HCT116 (cell line): ENCODE data around the gene CCBE1. TPM values are rescaled to one million over a fixed set of nuclear protein-coding genes. Genes with fewer than 3 reads are reported as not detected.

Experiments used
- ATAC-seq: fragments of 200-7000 bp; cut with Tn5 transposase; 2 replicates; pipeline ENCODE4 v1.9.1; 2020; ENCODE audit warnings: mild to moderate bottlenecking, moderate library complexity
- BruUV-seq: library from RNA; stranded (reverse); fragments of 400-500 nt; replicated peaks from 2 replicates; lab custom pipeline; 2021; lab: Mats Ljungman, UMichigan
- CTCF ChIA-PET: fragments of 300-600 bp; sonication (Branson Sonifier 250); formaldehyde crosslinking; loops from one replicate; lab custom pipeline; 2021; ENCODE audit warnings: antibody characterized with exemption; lab: Charles Lee
- POLR2A ChIA-PET: fragments of 300-600, 350-600 bp; sonication (Branson Sonifier 250); formaldehyde crosslinking; loops from one replicate; lab custom pipeline; 2021; ENCODE audit warnings: antibody characterized with exemption; lab: Charles Lee
- RAD21 ChIA-PET, 2 experiments: fragments of 300-600 bp; sonication (Branson Sonifier 250); formaldehyde crosslinking; loops; one replicate each; lab custom pipeline; 2023; ENCODE audit warnings: low total read pairs in 2 of 2; ENCODE audit not compliant: uncharacterized antibody in 2 of 2, unreplicated experiment in 2 of 2, low non-redundant PET in 1 of 2; lab: Charles Lee
- DNase-seq: peaks from one replicate; pipeline ENCODE4 v3.0.0-alpha.2; 2010; ENCODE audit warnings: low read depth, low spot score
- H2AFZ ChIP-seq: fragments of 200-600 bp; shearing (Covaris generic), sonication (generic); 2 replicates; pipeline ENCODE4 v1.6.1; 2017; ENCODE audit warnings: low read depth, mixed run types, mixed read lengths, antibody characterized with exemption, low read length; ENCODE audit not compliant: poor library complexity, severe bottlenecking
- H3K27ac ChIP-seq: 2 replicates; pipeline ENCODE4 v1.5.1; 2012; ENCODE audit warnings: low read depth, low read length
- H3K27me3 ChIP-seq: fragments of 200-600 bp; sonication (generic); 2 replicates; pipeline ENCODE4 v1.6.1; 2016; ENCODE audit warnings: mixed run types, low read length, mixed read lengths; ENCODE audit not compliant: insufficient read depth
- H3K36me3 ChIP-seq, 2 experiments: fragments of 200-500 bp in 1 of 2; fragments of 200-600 bp in 1 of 2; sonication (Bioruptor generic) in 1 of 2; sonication (generic) in 1 of 2; 2 replicates each; pipeline versions ENCODE4 v1.5.1 to v1.6.1; 2014 to 2016; ENCODE audit warnings: low read length in 2 of 2, inconsistent platforms in 1 of 2, mixed read lengths in 1 of 2, mixed run types in 1 of 2; ENCODE audit not compliant: insufficient read depth in 2 of 2, control insufficient read depth in 1 of 2
- H3K4me1 ChIP-seq, 2 experiments: fragments of 200-600 bp in 1 of 2; sonication (generic) in 1 of 2; 2 replicates each; pipeline versions ENCODE4 v1.5.1 to v1.6.1; 2012 to 2017; ENCODE audit warnings: low read length in 2 of 2, inconsistent platforms in 1 of 2, mild to moderate bottlenecking in 1 of 2, mixed read lengths in 1 of 2, mixed run types in 1 of 2, moderate library complexity in 1 of 2; ENCODE audit not compliant: insufficient read depth in 2 of 2, control insufficient read depth in 1 of 2
- H3K4me2 ChIP-seq: fragments of 200-600 bp; sonication (generic); 2 replicates; pipeline ENCODE4 v1.6.1; 2017; ENCODE audit warnings: mixed run types, low read length, mixed read lengths
- H3K4me3 ChIP-seq, 2 experiments: fragments of 200-600 bp in 1 of 2; sonication (generic) in 1 of 2; replicated peaks in 1 of 2; 2 replicates each; pipeline ENCODE4 v1.5.1; 2011 to 2016; ENCODE audit warnings: low read length in 2 of 2, control low read depth in 1 of 2, low read depth in 1 of 2, mild to moderate bottlenecking in 1 of 2, mixed read lengths in 1 of 2, mixed run types in 1 of 2
- H3K79me2 ChIP-seq: fragments of 200-600 bp; sonication (generic); 2 replicates; pipeline ENCODE4 v1.6.1; 2017; ENCODE audit warnings: mild to moderate bottlenecking, mixed run types, low read length, moderate library complexity, mixed read lengths; ENCODE audit not compliant: insufficient read depth
- H3K9ac ChIP-seq: fragments of 200-600 bp; sonication (generic); 2 replicates; pipeline ENCODE4 v1.6.1; 2016; ENCODE audit warnings: low read length, mixed read lengths
- H3K9me2 ChIP-seq: fragments of 200-600 bp; sonication (generic), shearing (Covaris generic); 2 replicates; pipeline ENCODE4 v1.6.1; 2017; ENCODE audit warnings: mixed run types, mild to moderate bottlenecking, moderate library complexity; ENCODE audit not compliant: insufficient read depth
- H3K9me3 ChIP-seq, 2 experiments: fragments of 200-500 bp in 1 of 2; fragments of 200-600 bp in 1 of 2; sonication (Bioruptor generic) in 1 of 2; sonication (generic) in 1 of 2; 2 replicates each; pipeline ENCODE4 v1.6.1; 2014 to 2017; ENCODE audit warnings: low read length in 2 of 2, mixed read lengths in 2 of 2, inconsistent platforms in 1 of 2, low read depth in 1 of 2, mild to moderate bottlenecking in 1 of 2, mixed run types in 1 of 2, moderate library complexity in 1 of 2; ENCODE audit not compliant: control insufficient read depth in 1 of 2, insufficient read depth in 1 of 2
- H4K20me1 ChIP-seq: fragments of 200-600 bp; sonication (generic), shearing (Covaris generic); 2 replicates; pipeline ENCODE4 v1.6.1; 2017; ENCODE audit warnings: mixed run types, mild to moderate bottlenecking, moderate library complexity; ENCODE audit not compliant: insufficient read depth
- ATF3 ChIP-seq: IDR thresholded peaks from 2 replicates; pipeline ENCODE4 v1.6.1; 2012
- CEBPB ChIP-seq: IDR thresholded peaks from 2 replicates; pipeline ENCODE4 v1.6.1; 2012; ENCODE audit warnings: low read depth
- EGR1 ChIP-seq: IDR thresholded peaks from 2 replicates; pipeline ENCODE4 v1.6.1; 2012; ENCODE audit warnings: low read depth
- ELF1 ChIP-seq: IDR thresholded peaks from 2 replicates; pipeline ENCODE4 v1.6.1; 2012; ENCODE audit warnings: low read depth, borderline replicate concordance
- EZH2phosphoT487 ChIP-seq: fragments of 200-600 bp; IDR thresholded peaks from 2 replicates; pipeline ENCODE4 v1.6.1; 2018; ENCODE audit warnings: antibody characterized with exemption, borderline replicate concordance
- JUND ChIP-seq: IDR thresholded peaks from 2 replicates; pipeline ENCODE4 v1.6.1; 2012
- MAX ChIP-seq: IDR thresholded peaks from 2 replicates; pipeline ENCODE4 v1.6.1; 2012
- TCF7L2 ChIP-seq: IDR thresholded peaks from 2 replicates; pipeline ENCODE4 v1.7.0; 2011; ENCODE audit warnings: borderline replicate concordance, inconsistent platforms; ENCODE audit not compliant: insufficient read depth, insufficient read length; ENCODE audit errors: extremely low read depth
- YY1 ChIP-seq: IDR thresholded peaks from 2 replicates; pipeline ENCODE4 v1.6.1; 2011; ENCODE audit warnings: low read length, low read depth, moderate library complexity, mild to moderate bottlenecking; ENCODE audit not compliant: insufficient replicate concordance; ENCODE audit errors: extremely low read depth
- ZFX ChIP-seq: fragments of 450-650 bp; IDR thresholded peaks from 2 replicates; pipeline ENCODE4 v1.6.1; 2017
- intact Hi-C: fragments of 100-400 bp; cut with micrococcal nuclease; formaldehyde crosslinking; loops from 2 replicates; pipeline ENCODE4 v1.10.0; 2022
- total RNA-seq: library from RNA; stranded (reverse); gene quantifications from one replicate; pipeline ENCODE4 v1.2.1, GENCODE V29; 2021; ENCODE audit not compliant: unreplicated experiment

CCBE1 gene
- total RNA-seq, 1 experiment from 2014 or later: 0.84 TPM

DNA sequence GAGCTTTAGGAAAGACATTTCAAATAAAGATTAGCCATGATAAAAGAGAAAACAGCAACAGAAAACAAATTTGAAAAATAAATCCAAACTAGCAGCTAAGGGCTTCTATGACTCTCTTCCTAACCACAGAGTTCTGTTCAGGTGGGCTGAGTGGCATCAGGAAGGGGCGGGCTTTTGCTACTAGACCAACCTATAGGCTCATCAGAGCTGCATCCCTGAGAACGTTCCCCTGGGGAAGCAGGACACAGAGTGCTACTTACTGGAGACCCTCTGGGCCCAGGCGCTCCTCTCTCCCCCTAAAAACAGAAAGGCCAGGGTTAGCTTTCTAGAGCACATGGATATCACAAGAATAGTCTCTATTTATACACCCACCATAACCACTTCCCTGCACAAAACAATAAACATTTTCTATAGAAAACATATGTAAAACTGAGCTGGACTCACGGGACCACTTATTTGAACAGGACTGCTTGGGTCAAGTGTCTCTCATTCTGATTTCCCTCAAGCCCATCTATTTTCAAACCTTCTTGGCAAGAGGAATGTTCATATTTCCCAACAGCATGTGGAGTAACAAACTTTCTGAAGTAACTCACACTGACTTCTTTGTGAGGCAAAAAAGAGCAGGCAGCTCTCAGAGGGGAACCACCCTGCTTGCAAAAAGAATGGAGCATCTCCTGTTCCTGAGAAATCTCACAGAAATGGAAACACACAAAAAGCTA is 259.2 kb downstream of the CCBE1 start:
- no peaks in the 10 kb centered on the region for H3K4me1 ChIP-seq
- intact Hi-C loops: no loop called here
- BruUV-seq: no TSS peak
- no peaks in the 10 kb centered on the region for H3K79me2 ChIP-seq
- H4K20me1 ChIP-seq: no peaks in the 10 kb centered on the region
- no peak for ATAC-seq
- RAD21 ChIA-PET: no interaction called here
- TF ChIP-seq YY1 (no peak), ELF1 (no peak), MAX (no peak), ZFX (no peak)
- H3K4me2 ChIP-seq: no peak overlapping the region
- POLR2A ChIA-PET: no interaction called here
- H3K9me2 ChIP-seq: no peaks in the 10 kb centered on the region
- no peak overlapping the region for H3K27ac ChIP-seq
- no peak overlapping the region for H2AFZ ChIP-seq
- H3K9ac ChIP-seq: no peak overlapping the region
- H3K9me3 ChIP-seq: no peaks in the 10 kb centered on the region
- no peak overlapping the region for H3K4me3 ChIP-seq
- DNase-seq: no peak
- peaks cover 7% of the 10 kb centered on the region; the same call in 1 of the 2 replicates for H3K27me3 ChIP-seq
- H3K36me3 ChIP-seq: no peaks in the 10 kb centered on the region
- CTCF ChIA-PET: interaction anchor here (2.6 kb wide), 1 partner anchor 385 kb away, joined by 6 read pairs; no protein-coding TSS in a partner anchor

GRCh38 chr18:59432803-59433597 is 264.2 kb downstream of the CCBE1 start:
- no peak for ATAC-seq
- H3K4me3 ChIP-seq: no peak overlapping the region
- BruUV-seq: no TSS peak
- H3K27me3 ChIP-seq: 0 out of 2 replicates have a peak, but pooled peaks cover 3% of the 10 kb centered on the region
- DNase-seq: no peak
- no peak overlapping the region for H2AFZ ChIP-seq
- H3K9me3 ChIP-seq: no peaks in the 10 kb centered on the region
- ChIA-PET POLR2A (no interaction called here), CTCF (no interaction called here), RAD21 (no interaction called here)
- no peaks in the 10 kb centered on the region for H4K20me1 ChIP-seq
- H3K27ac ChIP-seq: no peak overlapping the region
- H3K4me2 ChIP-seq: no peak overlapping the region
- no peaks in the 10 kb centered on the region for H3K9me2 ChIP-seq
- no peak overlapping the region for H3K9ac ChIP-seq
- intact Hi-C loops: no loop called here
- TF ChIP-seq YY1: no peak
- TF ChIP-seq EZH2phosphoT487: no peak
- TF ChIP-seq EGR1: no peak
- no peak for TF ChIP-seq ATF3
- no peak for TF ChIP-seq TCF7L2
- no peak for TF ChIP-seq ZFX
- TF ChIP-seq JUND: no peak
- no peak for TF ChIP-seq CEBPB
- no peaks in the 10 kb centered on the region for H3K36me3 ChIP-seq
- no peaks in the 10 kb centered on the region for H3K79me2 ChIP-seq
- H3K4me1 ChIP-seq: no peaks in the 10 kb centered on the region
